NCI-H2171 (cell line): Measurements from ENCODE around the gene FGFRL1.
"Not testable (repeated sequence)": the region's sequence is repeated elsewhere in the genome, so short reads cannot be mapped to it uniquely, and the experiment has no call there.

Source experiments
- DNase-seq: peaks from one replicate; lab custom pipeline; 2025; lab: John Stamatoyannopoulos, UW

FGFRL1 gene

DNA sequence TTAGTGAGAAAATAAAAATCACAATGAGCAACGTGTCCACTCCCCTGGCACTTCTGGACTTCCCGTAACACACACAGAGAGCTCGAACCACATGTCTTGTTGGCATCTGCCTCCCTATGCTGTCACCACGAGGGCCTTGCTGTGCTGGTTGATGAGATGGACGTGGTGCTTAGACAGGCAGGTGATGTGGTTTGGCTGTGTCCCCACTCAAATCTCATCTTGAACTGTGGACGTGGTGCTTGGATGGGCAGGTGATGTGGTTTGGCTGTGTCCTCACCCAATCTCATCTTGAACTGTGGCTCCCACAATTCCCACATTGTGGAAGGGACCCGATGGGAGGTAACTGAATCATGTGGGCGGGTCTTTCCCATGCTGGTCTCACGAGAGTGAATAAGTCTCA is 40.0 kb downstream of the FGFRL1 start:
- no peak for DNase-seq

DNA sequence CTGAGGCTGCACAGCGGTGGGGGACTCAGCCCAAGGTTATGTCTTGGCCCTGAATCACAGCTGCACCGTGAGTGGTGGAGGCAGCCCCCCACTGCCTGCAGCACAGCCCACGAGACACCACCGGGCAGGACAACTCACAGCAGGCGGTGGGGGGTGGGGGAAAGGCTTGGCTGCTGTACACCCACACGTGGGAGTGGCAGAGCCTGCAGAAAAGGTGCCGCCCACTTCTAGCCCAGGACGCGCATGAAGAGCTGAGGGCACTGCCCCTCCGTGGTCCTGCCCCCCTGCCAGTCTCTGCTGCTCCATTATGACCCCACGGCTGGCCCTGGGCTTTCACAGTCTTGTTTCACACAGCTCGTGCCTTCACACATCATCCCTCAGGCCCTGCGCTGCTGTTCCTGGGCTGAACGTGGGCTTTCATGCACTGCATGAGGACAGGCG is 40.8 kb downstream of the FGFRL1 start:
- DNase-seq = no peak

DNA sequence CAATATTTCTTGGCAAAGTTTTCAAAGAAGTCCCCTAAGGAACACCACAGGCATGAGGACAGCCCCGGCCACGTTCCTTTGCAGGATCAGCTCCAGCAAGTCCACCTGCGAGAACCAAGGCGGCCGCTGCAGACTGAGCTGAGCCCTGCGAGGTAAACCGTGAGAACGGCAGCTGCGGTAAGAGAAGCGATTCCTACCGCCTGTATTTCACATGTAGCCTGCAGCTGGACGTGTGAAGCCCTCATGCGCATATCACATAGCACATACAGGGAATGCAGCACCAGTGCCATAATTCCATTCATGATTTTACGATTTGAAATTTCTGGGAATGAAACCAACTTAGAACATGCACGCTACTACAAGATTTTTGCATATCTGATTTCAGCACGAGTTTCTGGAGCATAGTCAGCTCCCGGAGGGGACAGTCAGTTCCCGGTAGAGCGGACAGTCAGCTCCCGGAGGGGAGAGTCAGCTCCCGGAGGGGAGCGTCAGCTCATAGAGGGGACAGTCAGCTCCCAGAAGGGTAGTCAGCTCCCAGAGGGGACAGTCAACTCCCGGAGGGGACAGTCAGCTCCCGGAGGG is 41.7 kb downstream of the FGFRL1 start:
- no peak for DNase-seq

DNA sequence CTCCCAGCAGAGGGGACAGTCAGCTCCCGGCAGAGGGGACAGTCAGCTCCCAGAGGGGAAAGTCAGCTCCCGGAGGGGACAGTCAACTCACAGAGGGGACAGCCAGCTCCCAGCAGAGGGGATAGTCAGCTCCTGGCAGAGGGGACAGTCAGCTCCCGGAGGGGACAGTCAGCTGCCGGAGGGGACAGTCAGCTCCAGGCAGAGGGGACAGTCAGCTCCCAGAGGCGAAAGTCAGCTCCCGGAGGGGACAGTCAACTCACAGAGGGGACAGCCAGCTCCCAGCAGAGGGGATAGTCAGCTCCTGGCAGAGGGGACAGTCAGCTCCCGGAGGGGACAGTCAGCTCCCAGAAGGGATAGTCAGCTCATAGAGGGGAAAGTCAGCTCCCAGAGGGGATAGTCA is 42.5 kb downstream of the FGFRL1 start:
- DNase-seq = not testable (repeated sequence)

DNA sequence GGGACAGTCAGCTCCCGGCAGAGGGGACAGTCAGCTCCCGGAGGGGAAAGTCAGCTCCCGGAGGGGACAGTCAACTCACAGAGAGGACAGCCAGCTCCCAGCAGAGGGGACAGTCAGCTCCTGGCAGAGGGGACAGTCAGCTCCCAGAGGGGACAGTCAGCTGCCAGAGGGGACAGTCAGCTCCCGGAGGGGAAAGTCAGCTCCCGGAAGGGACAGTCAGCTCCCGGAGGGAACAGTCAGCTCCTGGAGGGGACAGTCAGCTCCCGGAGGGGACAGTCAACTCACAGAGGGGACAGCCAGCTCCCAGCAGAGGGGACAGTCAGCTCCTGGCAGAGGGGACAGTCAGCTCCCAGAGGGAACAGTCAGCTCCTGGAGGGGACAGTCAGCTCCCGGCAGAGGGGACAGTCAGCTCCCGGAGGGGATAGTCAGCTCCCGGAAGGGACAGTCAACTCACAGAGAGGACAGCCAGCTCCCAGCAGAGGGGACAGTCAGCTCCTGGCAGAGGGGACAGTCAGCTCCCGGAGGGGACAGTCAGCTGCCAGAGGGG is 43.3 kb downstream of the FGFRL1 start:
- DNase-seq = not testable (repeated sequence)

DNA sequence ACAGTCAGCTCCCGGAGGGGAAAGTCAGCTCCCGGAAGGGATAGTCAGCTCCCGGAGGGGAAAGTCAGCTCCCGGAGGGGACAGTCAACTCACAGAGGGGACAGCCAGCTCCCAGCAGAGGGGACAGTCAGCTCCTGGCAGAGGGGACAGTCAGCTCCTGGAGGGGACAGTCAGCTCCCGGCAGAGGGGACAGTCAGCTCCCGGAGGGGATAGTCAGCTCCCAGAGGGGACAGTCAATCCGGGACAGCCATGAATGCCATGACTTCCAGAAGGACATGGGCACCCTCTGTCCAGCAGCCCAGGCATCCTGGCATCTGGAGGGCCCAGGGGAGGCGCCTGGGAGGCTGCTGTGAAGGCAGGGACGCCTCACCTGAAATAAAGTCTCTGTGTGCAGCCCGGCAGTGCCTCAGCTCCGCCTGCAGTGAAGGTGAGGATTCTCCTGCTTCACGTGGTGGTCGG is 43.8 kb downstream of the FGFRL1 start:
- DNase-seq = not testable (repeated sequence)

DNA sequence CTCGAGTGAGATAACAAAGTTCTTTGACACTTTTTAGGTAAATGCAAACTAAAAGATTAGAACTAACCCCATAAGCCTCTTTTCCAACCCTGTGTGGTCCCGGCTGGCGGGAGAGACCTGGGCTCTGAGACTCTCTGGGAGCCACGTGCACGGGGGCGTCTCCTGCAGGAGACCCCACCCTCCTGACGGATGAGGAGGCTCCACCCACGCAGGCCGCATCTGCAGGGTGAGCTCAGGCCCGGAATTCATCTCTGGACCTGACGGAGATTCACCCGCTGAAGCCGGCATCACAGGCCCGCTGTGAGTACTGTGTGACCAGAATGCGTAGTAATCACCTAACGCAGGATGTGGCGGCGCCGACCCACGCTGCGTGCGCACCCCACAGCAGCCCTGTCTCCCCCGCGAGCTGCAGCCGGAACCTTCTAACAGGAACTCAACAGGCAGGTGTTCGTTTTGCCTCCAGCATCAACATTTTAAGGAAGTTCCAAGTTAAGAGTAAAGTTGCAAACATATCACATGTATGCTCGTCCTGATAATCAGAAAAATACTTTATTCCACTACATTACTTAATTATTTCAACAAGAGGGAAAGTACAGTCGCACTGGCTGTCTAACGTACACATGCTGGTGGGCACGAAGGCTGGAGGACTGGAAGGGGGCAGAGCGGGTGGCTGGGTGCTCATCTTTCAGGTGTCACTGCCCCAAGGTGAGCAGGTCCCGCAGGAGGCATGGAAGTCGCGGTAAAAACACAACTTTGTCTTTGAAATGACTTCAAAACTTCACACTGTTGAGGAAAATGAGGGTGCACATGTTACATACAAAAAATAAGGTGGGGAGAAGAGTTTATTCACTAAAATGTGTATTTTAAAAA is 44.5 kb downstream of the FGFRL1 start:
- no peak for DNase-seq

DNA sequence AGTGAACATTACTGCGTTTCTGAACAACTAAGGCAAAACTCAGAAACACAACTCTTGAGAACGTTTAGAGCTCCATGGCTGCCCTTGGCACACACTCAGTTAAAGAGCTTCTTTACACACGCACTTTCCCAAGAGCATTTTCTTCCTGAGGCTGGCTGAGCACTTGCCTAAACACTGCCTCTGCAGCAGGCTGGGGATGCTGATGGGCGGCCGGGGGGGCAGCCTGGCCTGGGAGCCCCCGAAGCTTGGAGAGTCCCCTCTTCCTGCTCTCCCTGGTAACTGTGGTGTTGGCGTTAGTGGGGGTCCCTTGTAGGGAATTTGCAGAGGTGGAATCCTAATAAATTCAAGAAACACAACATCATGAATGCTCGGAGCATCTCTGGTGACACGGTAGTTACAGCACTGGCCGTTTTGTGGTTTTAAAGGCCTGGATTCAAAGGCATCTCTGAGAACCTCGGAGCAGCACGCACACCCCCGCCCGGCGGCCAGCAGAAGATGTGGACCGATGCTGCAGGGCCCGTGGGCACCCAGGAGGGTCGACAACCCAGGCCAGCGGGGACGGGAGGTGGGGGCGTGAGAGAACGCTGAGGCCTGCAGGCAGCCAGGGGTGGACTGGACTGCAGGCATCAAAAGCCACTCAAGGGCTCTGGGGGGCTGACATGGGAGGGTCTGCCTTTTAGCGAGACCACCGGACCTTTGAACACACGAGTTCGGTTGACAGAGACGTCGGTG is 45.4 kb downstream of the FGFRL1 start:
- no peak for DNase-seq

DNA sequence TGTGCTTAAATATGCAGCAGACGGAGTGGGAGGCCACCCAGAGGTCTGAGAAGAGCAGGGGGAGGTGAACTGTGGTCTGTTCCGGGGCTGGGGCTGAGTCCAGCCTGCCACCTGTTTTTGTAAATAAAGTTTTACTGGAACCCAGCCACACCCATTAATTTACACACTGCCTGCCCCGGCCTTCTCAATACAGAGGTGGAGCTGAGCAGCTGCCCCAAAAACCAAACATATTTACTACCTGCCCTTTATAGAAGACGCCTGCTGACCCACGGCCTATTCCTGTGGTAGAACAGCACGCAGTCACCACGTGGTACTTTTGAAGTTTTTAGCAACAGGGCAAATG is 45.9 kb downstream of the FGFRL1 start:
- no peak for DNase-seq

DNA sequence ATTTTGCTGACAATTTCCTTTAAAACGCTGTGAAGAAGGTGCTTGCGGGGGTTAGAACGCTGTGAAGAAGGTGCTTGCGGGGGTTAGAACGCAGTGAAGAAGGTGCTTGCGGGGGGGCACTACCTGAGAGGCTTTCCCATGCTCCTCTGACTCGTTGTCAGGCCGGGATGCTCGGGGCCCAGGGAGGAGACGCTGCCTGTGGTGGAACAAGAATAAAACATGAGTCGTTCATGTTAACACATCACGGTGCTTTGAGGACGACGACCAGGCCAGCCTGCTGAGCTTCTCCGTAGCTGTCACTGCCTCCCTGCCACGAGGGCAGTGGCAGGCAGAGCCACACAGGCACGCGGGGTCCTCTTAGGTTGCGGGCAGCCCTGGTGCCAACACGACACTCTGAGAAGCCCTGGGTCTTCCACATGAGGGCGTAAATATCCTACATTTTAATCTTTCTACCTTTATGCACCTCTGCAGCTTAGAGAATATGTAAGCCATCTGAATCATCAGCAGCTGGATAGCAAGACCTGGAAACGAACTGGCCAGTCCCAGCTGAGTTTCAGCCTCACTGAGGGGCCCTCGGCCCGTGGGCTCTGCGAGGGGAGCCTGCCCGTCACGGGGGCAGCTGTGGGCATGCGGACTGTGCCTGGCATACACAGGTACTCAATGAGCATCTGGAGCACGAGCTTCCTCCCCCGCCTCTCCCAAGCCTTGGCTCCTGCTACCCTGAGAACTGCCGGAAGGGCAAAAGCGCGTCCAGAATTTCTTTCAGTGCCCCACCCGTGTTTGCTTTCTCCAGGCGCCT is 47.0 kb downstream of the FGFRL1 start:
- no peak for DNase-seq

DNA sequence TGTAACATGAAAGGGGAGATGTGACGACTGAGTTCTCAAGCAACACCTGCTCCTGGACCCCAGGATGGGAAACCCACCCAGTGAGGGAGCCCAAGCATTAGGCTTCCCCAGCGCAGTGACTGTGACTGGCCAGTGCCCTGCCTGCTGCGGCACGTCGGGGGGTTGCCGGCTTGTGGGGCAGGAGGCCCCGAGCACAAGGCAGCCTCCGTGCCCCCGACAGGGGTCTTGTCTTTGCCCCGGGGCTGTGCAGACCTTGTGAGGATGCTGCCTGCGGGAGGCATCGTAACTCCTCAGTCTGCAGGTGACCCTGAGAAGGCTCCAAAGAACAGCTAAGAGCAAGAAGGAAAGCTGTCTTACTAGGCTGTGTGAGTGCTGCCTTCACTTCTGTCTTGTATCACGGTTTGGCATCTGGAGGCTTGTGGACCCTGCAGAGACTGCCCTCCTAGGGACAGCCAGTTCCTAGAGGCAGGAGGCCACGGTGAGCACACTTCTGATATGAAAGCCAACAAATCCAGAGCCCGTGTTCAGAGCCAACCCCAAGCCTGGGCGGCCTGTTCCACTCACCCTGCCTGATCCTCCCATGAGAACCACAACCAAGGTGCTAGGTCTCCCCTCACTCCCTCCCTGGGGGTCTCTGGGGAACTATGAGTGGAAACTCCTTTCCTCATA is 47.7 kb downstream of the FGFRL1 start:
- DNase-seq = no peak

DNA sequence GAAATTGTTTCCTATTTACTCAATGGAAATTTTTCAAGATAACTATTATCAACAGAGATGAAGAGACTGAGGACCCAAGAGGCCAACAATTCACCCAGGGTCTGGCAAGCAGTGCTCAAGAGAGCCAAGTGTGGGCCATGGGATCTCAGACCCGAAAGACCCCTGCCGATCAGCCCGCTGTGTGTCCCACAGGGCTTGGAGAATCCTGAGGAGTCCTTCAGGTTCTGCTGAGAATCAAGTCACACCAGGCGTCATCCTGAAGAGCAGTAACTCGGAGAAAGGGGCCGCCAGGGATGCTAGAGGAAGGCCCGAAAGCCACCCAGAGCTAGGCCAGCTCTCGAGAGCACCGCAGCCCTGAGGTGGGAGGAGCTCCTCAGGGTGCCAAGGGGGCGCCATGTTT is 48.7 kb downstream of the FGFRL1 start:
- no peak for DNase-seq

DNA sequence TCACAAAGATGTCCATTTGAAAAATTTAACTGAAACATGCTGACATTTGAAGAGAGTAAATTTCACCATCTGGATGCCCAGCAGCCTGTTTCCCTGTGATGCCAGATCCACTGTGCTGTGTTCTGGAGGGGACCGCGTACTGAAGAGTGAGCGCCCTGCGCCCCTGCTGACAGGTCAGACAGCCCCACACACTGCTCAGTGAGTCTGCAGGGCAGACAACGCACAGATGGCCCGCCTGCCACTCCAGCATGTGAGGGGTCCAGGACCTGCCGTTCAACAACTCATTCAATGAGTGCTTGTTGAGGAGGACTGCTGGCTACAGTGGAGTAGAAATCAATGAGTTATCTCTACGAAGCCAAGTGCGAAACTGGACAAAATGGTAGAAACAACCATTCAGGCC is 49.2 kb downstream of the FGFRL1 start:
- no peak for DNase-seq

DNA sequence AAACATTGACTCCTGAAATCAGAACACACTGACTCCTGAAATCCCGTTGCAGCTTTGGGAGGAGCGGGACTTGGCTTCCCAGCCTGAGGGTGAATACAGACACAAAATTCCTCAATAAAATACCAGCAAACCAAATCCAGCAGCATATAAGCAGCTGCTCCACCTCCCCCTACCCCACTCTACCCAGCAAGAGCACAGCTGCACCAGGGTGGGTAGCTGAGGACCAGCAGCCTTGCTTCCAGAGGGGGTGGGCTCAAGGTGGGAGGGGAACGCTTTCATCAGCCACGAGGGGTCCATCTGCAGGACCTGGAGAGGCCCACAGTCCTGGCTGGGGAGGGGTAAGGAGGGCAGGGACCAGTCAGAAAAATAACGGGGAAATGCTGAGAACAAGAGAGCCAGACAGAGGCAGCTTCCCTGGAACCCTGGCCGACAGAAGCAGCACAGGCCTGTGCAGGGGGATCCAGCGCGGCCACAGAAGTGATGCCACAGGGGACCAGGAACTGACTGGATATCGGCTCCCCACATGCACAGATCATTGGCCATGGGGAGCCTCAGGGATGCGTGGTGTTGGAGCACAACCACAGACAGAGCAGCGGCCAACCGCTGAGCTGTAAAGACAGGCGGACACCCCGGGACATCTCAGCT is 49.8 kb downstream of the FGFRL1 start:
- DNase-seq = no peak

DNA sequence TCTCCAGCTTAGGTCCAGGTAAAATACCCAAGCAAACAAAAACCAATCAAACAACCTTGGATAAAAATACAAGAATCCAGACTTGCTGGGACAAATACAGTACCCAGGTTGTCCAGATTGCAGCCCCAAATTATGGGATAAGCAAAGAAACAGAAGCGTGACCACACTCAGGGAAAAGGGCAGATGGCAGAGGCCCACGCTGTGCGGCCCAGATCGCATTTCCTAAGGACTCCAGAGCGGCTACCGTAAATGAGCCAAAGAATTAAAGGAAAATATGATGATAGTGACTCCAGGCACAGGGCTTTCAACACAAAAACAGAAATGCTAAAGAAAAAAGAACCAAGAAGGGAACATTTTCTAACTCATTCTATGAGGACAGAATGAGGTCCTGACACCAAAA is 50.3 kb downstream of the FGFRL1 start:
- no peak for DNase-seq

DNA sequence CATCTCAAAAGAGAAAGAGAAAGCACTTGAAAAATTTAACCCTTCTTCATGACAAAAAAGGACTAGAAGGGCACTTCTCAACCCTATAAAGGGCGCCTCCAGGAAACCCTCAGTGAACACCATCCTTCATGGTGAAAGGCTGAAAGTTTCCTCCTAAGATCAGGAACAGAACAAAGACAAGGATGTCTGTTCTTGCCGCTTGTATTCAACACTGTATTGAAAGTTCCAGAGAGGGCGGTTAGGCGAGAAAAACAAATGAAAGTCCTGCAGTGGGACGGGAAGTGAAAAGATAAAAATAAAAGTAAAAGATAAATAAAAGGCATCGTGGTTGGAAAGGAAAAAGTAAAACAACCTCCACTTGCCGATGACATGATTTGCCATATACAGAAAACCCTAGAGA is 51.0 kb downstream of the FGFRL1 start:
- no peak for DNase-seq

DNA sequence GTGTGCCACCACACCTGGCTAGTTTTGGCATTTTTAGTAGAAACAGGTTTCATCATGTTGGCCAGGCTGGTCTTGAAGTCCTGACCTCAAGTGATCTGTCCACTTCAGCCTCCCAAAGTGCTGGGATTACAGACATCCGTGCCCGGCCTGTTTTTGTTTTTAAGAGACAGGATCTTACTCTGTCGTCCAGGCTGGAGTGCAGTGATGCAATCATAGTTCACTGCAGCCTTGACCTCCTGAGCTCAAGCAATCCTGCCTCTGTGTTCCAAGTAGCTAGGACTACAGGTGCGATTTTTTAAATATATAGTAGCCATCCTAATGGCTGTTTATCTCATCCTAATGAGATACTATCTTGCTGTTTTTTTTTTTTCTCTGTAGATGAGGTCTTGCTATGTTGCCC is 54.3 kb downstream of the FGFRL1 start:
- DNase-seq = no peak

DNA sequence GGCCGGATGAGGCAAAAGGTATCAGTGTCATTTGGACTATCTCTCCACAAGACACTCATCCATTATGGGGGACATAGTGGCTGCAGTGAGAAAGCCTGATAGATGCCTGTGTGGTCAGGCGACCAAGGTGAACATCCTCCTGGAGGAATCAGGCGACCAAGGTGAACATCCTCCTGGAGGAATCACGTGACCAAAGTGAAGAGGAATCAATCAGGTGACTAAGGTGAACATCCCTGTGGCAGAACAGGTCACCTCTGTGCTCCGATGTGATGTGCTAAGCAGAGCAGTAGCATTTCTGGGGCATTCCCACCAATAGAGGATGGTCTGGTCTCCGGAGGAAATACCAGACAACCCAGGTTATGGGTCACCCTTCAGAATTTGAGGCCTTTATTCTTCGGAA is 58.0 kb downstream of the FGFRL1 start:
- no peak for DNase-seq

DNA sequence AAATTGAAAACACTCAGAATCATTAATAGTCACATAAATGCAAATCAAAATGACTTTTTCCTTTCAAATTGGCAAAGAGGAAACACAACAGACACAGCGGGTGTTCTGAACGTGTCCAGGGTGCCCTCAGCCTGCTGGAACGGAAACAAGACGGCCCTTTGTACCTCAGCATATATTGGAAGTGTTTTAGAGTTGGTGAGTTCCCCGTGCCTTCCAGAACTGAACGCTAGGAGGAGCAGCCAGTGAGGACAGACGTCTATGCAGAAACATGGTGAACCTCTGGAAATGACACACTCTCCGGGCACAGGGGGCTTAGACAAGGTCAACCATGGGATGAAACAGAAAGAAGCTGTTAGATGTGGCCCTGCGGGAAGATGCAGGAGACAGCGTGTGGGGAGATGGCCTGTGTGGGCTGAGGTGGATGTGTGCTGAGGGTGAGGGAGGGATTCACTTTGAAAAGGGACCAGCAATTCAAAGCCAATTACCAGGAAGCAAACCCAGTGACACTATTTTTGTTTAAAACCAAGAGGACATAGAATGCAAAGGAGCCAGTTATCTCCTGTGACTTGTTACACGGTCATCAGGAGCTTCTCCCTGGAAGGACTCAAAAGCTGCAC is 61.5 kb downstream of the FGFRL1 start:
- no peak for DNase-seq

DNA sequence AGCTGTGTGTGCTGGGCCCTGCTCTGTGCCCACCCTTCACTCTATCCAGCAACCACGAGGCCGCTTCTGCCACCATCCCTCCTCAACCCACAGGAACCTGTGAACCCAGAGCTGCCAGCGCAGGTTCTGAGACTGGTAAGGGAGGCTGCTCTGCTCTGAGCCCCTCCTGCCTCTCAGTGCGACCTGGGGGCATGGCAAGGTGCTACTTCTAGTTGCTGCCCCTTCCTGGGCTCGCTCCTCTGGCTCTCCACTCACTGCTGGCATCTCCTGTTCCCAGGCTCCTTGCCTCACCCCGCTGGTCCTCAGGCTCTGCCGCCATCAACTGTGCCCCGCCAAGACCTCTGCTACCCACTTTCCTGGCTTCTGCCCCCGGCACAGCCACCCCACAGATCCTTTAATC is 62.7 kb downstream of the FGFRL1 start:
- no peak for DNase-seq
